Activated B cell treated with CpG ODN at 0.5 μM for 24 hours (primary cell): ENCODE measurements around the gene SPIB. TPM values are rescaled to one million over a fixed set of nuclear protein-coding genes. Genes with fewer than 3 reads are reported as not detected.

Source experiments
- ATAC-seq: fragments of 200-7000 bp; cut with Tn5 transposase; one replicate; pipeline ENCODE4 v1.10.0; 2021; ENCODE audit warnings: low read depth, mild to moderate bottlenecking, moderate library complexity
- CTCF ChIA-PET: fragments of 350-600 bp; sonication (Branson Sonifier 250); formaldehyde crosslinking; loops from one replicate; lab custom pipeline; 2021; ENCODE audit warnings: antibody characterized with exemption; lab: Charles Lee
- POLR2A ChIA-PET: fragments of 350-600 bp; sonication (Branson Sonifier 250); formaldehyde crosslinking; loops from one replicate; lab custom pipeline; 2021; ENCODE audit warnings: antibody characterized with exemption; lab: Charles Lee
- DNase-seq: peaks from one replicate; pipeline ENCODE4 v3.0.0; 2022
- H3K27ac Mint-ChIP-seq: one replicate; pipeline ENCODE4 v1.8.0; 2020; ENCODE audit warnings: mixed read lengths
- H3K27me3 Mint-ChIP-seq: one replicate; pipeline ENCODE4 v1.8.0; 2021; ENCODE audit warnings: mixed read lengths
- H3K36me3 Mint-ChIP-seq: one replicate; pipeline ENCODE4 v1.8.0; 2021; ENCODE audit warnings: low read depth, mixed read lengths
- H3K4me1 Mint-ChIP-seq: one replicate; pipeline ENCODE4 v1.8.0; 2021; ENCODE audit warnings: mixed read lengths
- H3K4me3 Mint-ChIP-seq: one replicate; pipeline ENCODE4 v1.8.0; 2020; ENCODE audit warnings: mild to moderate bottlenecking, mixed read lengths
- H3K9me3 Mint-ChIP-seq: one replicate; pipeline ENCODE4 v1.8.0; 2020; ENCODE audit warnings: mixed read lengths
- CTCF ChIP-seq: fragments of 200-600 bp; IDR thresholded peaks from one replicate; pipeline ENCODE4 v1.8.0; 2022; ENCODE audit warnings: antibody characterized with exemption, mild to moderate bottlenecking
- intact Hi-C: fragments of 100-400 bp; cut with micrococcal nuclease; formaldehyde crosslinking; loops from one replicate; pipeline ENCODE4 v1.15.1; 2024
- total RNA-seq: library from RNA; stranded (reverse); gene quantifications from 2 replicates; pipeline ENCODE4 v1.2.3, GENCODE V29; 2022

The SPIB gene
- total RNA-seq, 1 donor from 2014 or later: 324 TPM

GRCh38 chr19:50417111-50418081 lies 1.3 kb upstream of the SPIB start:
- no peaks in the 10 kb centered on the region for H3K9me3 Mint-ChIP-seq
- POLR2A ChIA-PET: interaction anchor here (0.6 to 8.4 kb wide), 14 partner anchors 12 to 388 kb away, joined by 3 to 282 read pairs (median 16); partner anchors contain the start of genes JOSD2, MYBPC2, NR1H2 and POLD1
- no peak for TF ChIP-seq CTCF
- intact Hi-C loops: loop anchor here (1.0 kb wide), 1 partner anchor 14 kb away; no protein-coding TSS in a partner anchor
- no peak for ATAC-seq
- peaks cover 36% of the 10 kb centered on the region for H3K36me3 Mint-ChIP-seq
- peaks cover 62% of the 10 kb centered on the region for H3K4me1 Mint-ChIP-seq
- H3K27ac Mint-ChIP-seq: peak overlapping the region; percentile 97
- H3K4me3 Mint-ChIP-seq: peak overlapping the region; percentile 95
- H3K27me3 Mint-ChIP-seq: no peaks in the 10 kb centered on the region
- CTCF ChIA-PET: interaction anchor here (1.1 kb wide), 1 partner anchor 43 kb away, joined by 4 read pairs; no protein-coding TSS in a partner anchor
- peak; percentile 61 for DNase-seq

- Mint-ChIP-seq H3K9me3 (no peaks in the 10 kb centered on the region), H3K27ac (peak overlapping the region; percentile 97), H3K27me3 (no peaks in the 10 kb centered on the region), H3K4me3 (peak overlapping the region; percentile 95), H3K4me1 (peaks cover 77% of the 10 kb centered on the region), H3K36me3 (peaks cover 52% of the 10 kb centered on the region)
- no peak for ATAC-seq
- intact Hi-C loops: no loop called here
- DNase-seq: no peak
- TF ChIP-seq CTCF: no peak
- ChIA-PET CTCF (interaction anchor here (0.8 to 0.9 kb wide), 2 partner anchors 9 to 62 kb away, joined by 3 to 4 read pairs; no protein-coding TSS in a partner anchor), POLR2A (interaction anchor here (0.6 to 8.4 kb wide), 18 partner anchors 11 to 477 kb away, joined by 3 to 282 read pairs (median 10); partner anchors contain the start of genes JOSD2, KCNC3, MYBPC2 and NR1H2)
Observed at GRCh38 chr19:50419022-50419579, 363 bp downstream of the SPIB start.

DNA sequence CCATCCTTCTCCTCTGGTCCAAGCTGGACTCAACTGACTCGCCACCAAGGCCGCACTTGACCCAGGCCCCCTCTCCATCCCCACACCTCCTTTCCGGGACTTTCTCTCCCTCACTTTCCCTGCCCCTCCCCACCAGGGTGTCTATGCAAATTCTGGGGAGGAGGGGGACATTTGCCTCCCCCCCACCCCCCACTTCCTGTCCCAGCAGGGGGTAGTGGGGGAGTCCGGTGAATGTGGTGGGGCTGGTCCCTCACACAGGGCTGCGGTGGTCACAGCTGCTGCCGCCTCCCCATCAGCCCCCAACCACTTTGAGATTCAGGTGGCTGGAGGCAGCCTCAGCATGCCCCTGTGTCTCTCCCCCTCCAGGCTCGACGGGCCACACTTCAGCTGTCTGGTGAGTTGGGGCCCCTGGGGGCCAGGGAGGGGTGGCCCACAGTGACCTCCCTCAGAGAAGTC lies 870 bp downstream of the SPIB start:
- intact Hi-C loops: no loop called here
- ATAC-seq (peak; percentile 0), DNase-seq (peak; percentile 52)
- Mint-ChIP-seq H3K27me3 (no peaks in the 10 kb centered on the region), H3K4me3 (peak overlapping the region; percentile 95), H3K27ac (peak overlapping the region; percentile 97), H3K36me3 (peaks cover 57% of the 10 kb centered on the region), H3K4me1 (peaks cover 78% of the 10 kb centered on the region), H3K9me3 (no peaks in the 10 kb centered on the region)
- POLR2A ChIA-PET: interaction anchor here (0.6 to 8.4 kb wide), 18 partner anchors 10 to 477 kb away, joined by 3 to 282 read pairs (median 10); partner anchors contain the start of genes JOSD2, KCNC3, MYBPC2 and NR1H2
- TF ChIP-seq CTCF: no peak
- CTCF ChIA-PET: interaction anchor here (0.9 to 1.7 kb wide), 3 partner anchors 9 to 41 kb away, joined by 3 to 6 read pairs (median 5); no protein-coding TSS in a partner anchor

DNA sequence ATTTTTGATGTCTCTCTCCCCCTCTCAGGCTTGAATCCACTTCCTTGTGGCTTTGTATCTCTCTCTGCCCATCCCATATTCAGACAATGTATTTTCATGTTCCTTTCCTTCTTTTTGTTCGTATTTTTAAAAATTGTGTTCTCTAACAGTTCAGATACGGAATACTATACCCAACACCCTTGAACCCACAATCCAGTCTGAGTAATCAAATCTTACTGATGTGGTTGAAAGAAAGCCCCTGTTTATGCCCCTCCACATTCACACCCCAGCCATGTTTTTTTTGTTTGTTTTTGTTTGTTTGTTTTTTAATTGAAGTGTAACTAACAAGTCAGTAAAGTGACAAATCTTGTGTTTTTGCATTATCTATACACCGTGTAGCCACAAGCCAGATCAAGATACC lies 1.4 kb downstream of the SPIB start:
- Mint-ChIP-seq H3K27me3 (no peaks in the 10 kb centered on the region), H3K27ac (peak overlapping the region; percentile 97), H3K4me1 (peaks cover 73% of the 10 kb centered on the region), H3K4me3 (peak overlapping the region; percentile 95), H3K36me3 (peaks cover 59% of the 10 kb centered on the region), H3K9me3 (no peaks in the 10 kb centered on the region)
- intact Hi-C loops: no loop called here
- ATAC-seq (no peak), DNase-seq (no peak)
- TF ChIP-seq CTCF: no peak
- ChIA-PET POLR2A (interaction anchor here (0.6 to 8.4 kb wide), 12 partner anchors 10 to 397 kb away, joined by 3 to 282 read pairs (median 16); partner anchors contain the start of genes KCNC3, MYBPC2, NR1H2 and POLD1), CTCF (interaction anchor here (0.9 to 1.7 kb wide), 3 partner anchors 8 to 40 kb away, joined by 3 to 6 read pairs (median 5); no protein-coding TSS in a partner anchor)
